GM12878 (cell line): ENCODE results near the gene TMEM17. TPM values are rescaled to one million over a fixed set of nuclear protein-coding genes. Genes with fewer than 3 reads are reported as not detected.

Source experiments
- ATAC-seq: fragments of 200-7000 bp; cut with Tn5 transposase; 3 replicates; pipeline ENCODE4 v1.9.1; 2020; ENCODE audit warnings: mild to moderate bottlenecking, moderate library complexity
- BruUV-seq: library from RNA; stranded (reverse); fragments of 400-500 nt; replicated peaks from 2 replicates; lab custom pipeline; 2021; lab: Mats Ljungman, UMichigan
- CTCF ChIA-PET: fragments of 300-600 bp; sonication (Branson Sonifier 250); formaldehyde crosslinking; extraction: SDS; loops from one replicate; lab custom pipeline; 2021; ENCODE audit warnings: inconsistent platforms; lab: Yijun Ruan, JAX
- POLR2A ChIA-PET: fragments of 350-600 bp; formaldehyde crosslinking; extraction: SDS; loops from one replicate; lab custom pipeline; 2021; ENCODE audit warnings: inconsistent platforms; lab: Charles Lee
- RAD21 ChIA-PET: fragments of 300-600 bp; sonication (Branson Sonifier 250); formaldehyde crosslinking; loops from one replicate; lab custom pipeline; 2023; ENCODE audit warnings: antibody characterized with exemption; ENCODE audit not compliant: unreplicated experiment; lab: Charles Lee
- SMC1A ChIA-PET: fragments of 300-600 bp; sonication (Branson Sonifier 250); formaldehyde crosslinking; loops from one replicate; lab custom pipeline; 2023; ENCODE audit not compliant: unreplicated experiment, uncharacterized antibody; lab: Charles Lee
- DNase-seq: peaks from one replicate; pipeline ENCODE4 v3.0.0-alpha.2; 2011; ENCODE audit warnings: low read depth, low spot score
- FAIRE-seq: peaks from 3 replicates; lab custom pipeline; 2011; peaks lifted over from hg19 to GRCh38; lab: Jason Lieb, UNC
- H2AFZ ChIP-seq: 2 replicates; pipeline ENCODE4 v1.6.0; 2011; ENCODE audit warnings: low read depth, low read length, control low read depth; ENCODE audit not compliant: control insufficient read depth
- H3K27ac ChIP-seq: 2 replicates; pipeline ENCODE4 v1.5.1; 2011; ENCODE audit warnings: control low read depth; ENCODE audit not compliant: control insufficient read depth, insufficient read depth
- H3K27me3 ChIP-seq, 2 experiments: replicated peaks in 1 of 2; 2 replicates each; pipeline versions ENCODE4 v1.6.0 to v1.6.1; 2011; ENCODE audit warnings: low read length in 1 of 2; ENCODE audit not compliant: control insufficient read depth in 2 of 2, insufficient read depth in 2 of 2
- H3K36me3 ChIP-seq, 2 experiments: 2 replicates each; pipeline ENCODE4 v1.5.1; 2011; ENCODE audit warnings: low read length in 1 of 2; ENCODE audit not compliant: control insufficient read depth in 2 of 2, insufficient read depth in 2 of 2
- H3K4me1 ChIP-seq: 2 replicates; pipeline ENCODE4 v1.6.1; 2011; ENCODE audit warnings: mild to moderate bottlenecking, low read length, moderate library complexity, mixed read lengths; ENCODE audit not compliant: control insufficient read depth, insufficient read depth
- H3K4me2 ChIP-seq: 2 replicates; pipeline ENCODE4 v1.6.0; 2011; ENCODE audit warnings: control low read depth; ENCODE audit not compliant: control insufficient read depth, insufficient read depth
- H3K4me3 ChIP-seq: fragments of 200-600 bp; sonication (generic); 2 replicates; pipeline ENCODE4 v1.5.1; 2016
- H3K79me2 ChIP-seq: 2 replicates; pipeline ENCODE4 v1.6.0; 2011; ENCODE audit warnings: low read length; ENCODE audit not compliant: control insufficient read depth, insufficient read depth
- H3K9ac ChIP-seq: 2 replicates; pipeline ENCODE4 v1.8.0; 2011; ENCODE audit warnings: low read length, control low read depth, mixed read lengths; ENCODE audit not compliant: control insufficient read depth, insufficient read depth
- H3K9me3 ChIP-seq: replicated peaks from 3 replicates; pipeline ENCODE4 v1.5.1; 2011; ENCODE audit warnings: mild to moderate bottlenecking, low read length; ENCODE audit not compliant: control insufficient read depth, insufficient read depth
- H4K20me1 ChIP-seq: 2 replicates; pipeline ENCODE4 v1.6.0; 2011; ENCODE audit not compliant: control insufficient read depth, insufficient read depth
- EP300 ChIP-seq, 2 experiments: fragments of 150-350 bp in 1 of 2; IDR thresholded peaks; 2 replicates each; pipeline ENCODE4 v1.6.1; 2011 to 2012; ENCODE audit warnings: low read depth in 2 of 2, low read length in 2 of 2, borderline replicate concordance in 1 of 2, improper control_type of control experiment in 1 of 2, inconsistent platforms in 1 of 2; ENCODE audit not compliant: control insufficient read depth in 1 of 2
- HDAC6 ChIP-seq: fragments of 200-600 bp; sonication (generic); IDR thresholded peaks from one replicate; pipeline ENCODE4 v1.8.0; 2017; ENCODE audit warnings: antibody characterized with exemption; ENCODE audit not compliant: unreplicated experiment
- KAT2A ChIP-seq: conservative IDR thresholded peaks from 2 replicates; pipeline ENCODE4 v1.6.1; 2011; ENCODE audit warnings: low read depth, low read length; ENCODE audit not compliant: control insufficient read depth
- NFYA ChIP-seq: IDR thresholded peaks from 2 replicates; pipeline ENCODE4 v1.6.1; 2011; ENCODE audit warnings: low read depth, mild to moderate bottlenecking, low read length, improper control_type of control experiment, borderline replicate concordance
- NR2C1 ChIP-seq: fragments of 450-650 bp; IDR thresholded peaks from 2 replicates; pipeline ENCODE4 v1.6.1; 2017; ENCODE audit warnings: antibody characterized with exemption, mild to moderate bottlenecking, moderate library complexity
- POLR2AphosphoS2 ChIP-seq: IDR thresholded peaks from 2 replicates; pipeline ENCODE4 v1.6.1; 2011; ENCODE audit warnings: low read depth, mild to moderate bottlenecking, low read length, improper control_type of control experiment, moderate library complexity
- SMARCA5 ChIP-seq: fragments of 450-650 bp; IDR thresholded peaks from 2 replicates; pipeline ENCODE4 v1.6.1; 2017; ENCODE audit warnings: mild to moderate bottlenecking
- SP1 ChIP-seq: IDR thresholded peaks from one replicate; pipeline ENCODE4 v1.6.1; 2011; ENCODE audit warnings: low read depth, low read length
- SREBF2 ChIP-seq: IDR thresholded peaks from 2 replicates; pipeline ENCODE4 v1.6.1; 2012; ENCODE audit warnings: mild to moderate bottlenecking, low read length
- TAF1 ChIP-seq: IDR thresholded peaks from 2 replicates; pipeline ENCODE4 v1.6.1; 2011; ENCODE audit warnings: mild to moderate bottlenecking, low read depth, low read length, borderline replicate concordance
- TCF3 ChIP-seq: IDR thresholded peaks from 2 replicates; pipeline ENCODE4 v1.6.1; 2012; ENCODE audit warnings: low read depth, mild to moderate bottlenecking, low read length, borderline replicate concordance; ENCODE audit not compliant: insufficient read depth
- ZZZ3 ChIP-seq: IDR thresholded peaks from 2 replicates; pipeline ENCODE4 v1.6.1; 2011; ENCODE audit warnings: low read depth; ENCODE audit not compliant: control insufficient read depth, insufficient read length
- WGBS: methylation state at CpG from one replicate; pipeline ENCODE4 v1.1.6; 2016; ENCODE audit warnings: low lambda C conversion rate; ENCODE audit not compliant: insufficient replicate concordance, insufficient coverage; ENCODE audit errors: missing lambda C conversion rate; 5-methylcytosine and 5-hydroxymethylcytosine counted together
- in situ Hi-C: fragments of 300-500 bp; cut with MboI; formaldehyde crosslinking; loops from 9 replicates; pipeline ENCODE4 v1.14.3; 2018; ENCODE audit warnings: mixed read lengths
- intact Hi-C: fragments of 100-400 bp; cut with micrococcal nuclease; formaldehyde crosslinking; loops from one replicate; pipeline ENCODE4 v1.14.2; 2022; ENCODE audit not compliant: unreplicated experiment
- polyA plus RNA-seq, 11 experiments: library from polyadenylated mRNA; depleted of rRNA in 4 of 11; unstranded in 6 of 11; stranded (reverse) in 5 of 11; fragments of >200 nt; fragmentation: Nextera tagmentation in 4 of 11; fragmentation: Illumina TruSeq in 1 of 11; extraction: Ambion mirVana in 4 of 11; extraction: Trizol in 1 of 11; gene quantifications; 1 replicate in 1 of 11; 2 replicates in 10 of 11; pipeline versions ENCODE4 v1.2.1 to v1.2.3, GENCODE V29; 2011 to 2016; ENCODE audit warnings: inconsistent platforms in 2 of 11, missing spikeins in 2 of 11, low read depth in 1 of 11
- total RNA-seq, 4 experiments: library from RNA; depleted of rRNA in 3 of 4; stranded (reverse); fragments of >200 nt in 3 of 4; fragmentation: Illumina TruSeq in 1 of 4; extraction: Trizol in 1 of 4; gene quantifications; 2 replicates each; pipeline versions ENCODE4 v1.2.1 to v1.2.3, GENCODE V29; 2013 to 2021
- TF ChIP-seq, protein P1 (sequence below): IDR thresholded peaks from 2 replicates; pipeline ENCODE4 v1.6.1; 2011; ENCODE audit warnings: low read depth, low read length, improper control_type of control experiment, borderline replicate concordance

TMEM17 gene
- total and polyA plus RNA-seq, 10 of the 15 experiments (the other 5 are each of a cell fraction or from before 2014, with no cell fraction given), result 0.87 to 2.6 (median 1.4) TPM

DNA sequence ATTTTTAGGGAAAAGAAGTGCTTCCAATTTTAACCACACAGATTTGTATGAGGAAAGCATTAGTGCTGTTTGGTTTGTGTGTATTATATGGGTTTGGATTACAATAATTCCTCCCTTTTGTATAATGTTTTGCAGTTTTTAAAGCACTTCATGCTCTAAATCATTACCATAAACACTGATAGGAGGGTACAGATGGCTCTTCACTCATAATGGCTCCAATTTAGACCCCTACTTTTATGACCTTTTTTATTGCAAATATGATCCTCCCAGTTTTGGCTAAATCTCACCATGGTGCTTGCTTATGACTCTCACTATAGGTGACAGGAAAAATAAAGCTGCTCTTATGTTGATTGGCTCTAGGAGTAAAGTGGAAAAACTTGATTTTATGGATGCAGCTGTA lies 23.8 kb upstream of the TMEM17 start:
- FAIRE-seq (no peak), ATAC-seq (no peak), DNase-seq (no peak)
- H3K4me2 ChIP-seq, result no peak overlapping the region
- ChIA-PET CTCF (no interaction called here), SMC1A (interaction anchor here (1.1 kb wide), 1 partner anchor 11 kb away, joined by 4 read pairs; no protein-coding TSS in a partner anchor), RAD21 (no interaction called here), POLR2A (no interaction called here)
- H3K27me3 ChIP-seq, result no peaks in the 10 kb centered on the region; a peak in 1 of 4 replicates
- H3K79me2 ChIP-seq, result no peaks in the 10 kb centered on the region
- TF ChIP-seq ZZZ3 (no peak), HDAC6 (no peak), POLR2AphosphoS2 (no peak), KAT2A (no peak)
- H3K36me3 ChIP-seq, result no peaks in the 10 kb centered on the region
- no TSS peak for BruUV-seq
- intact Hi-C loops, result no loop called here
- no peak overlapping the region for H3K9ac ChIP-seq
- no peaks in the 10 kb centered on the region; the same call in 1 of the 3 replicates for H3K9me3 ChIP-seq
- in situ Hi-C loops, result no loop called here
- H3K27ac ChIP-seq, result no peak overlapping the region
- H3K4me1 ChIP-seq, result no peaks in the 10 kb centered on the region
- H2AFZ ChIP-seq, result no peak overlapping the region
- H4K20me1 ChIP-seq, result no peaks in the 10 kb centered on the region
- H3K4me3 ChIP-seq, result no peak overlapping the region

DNA sequence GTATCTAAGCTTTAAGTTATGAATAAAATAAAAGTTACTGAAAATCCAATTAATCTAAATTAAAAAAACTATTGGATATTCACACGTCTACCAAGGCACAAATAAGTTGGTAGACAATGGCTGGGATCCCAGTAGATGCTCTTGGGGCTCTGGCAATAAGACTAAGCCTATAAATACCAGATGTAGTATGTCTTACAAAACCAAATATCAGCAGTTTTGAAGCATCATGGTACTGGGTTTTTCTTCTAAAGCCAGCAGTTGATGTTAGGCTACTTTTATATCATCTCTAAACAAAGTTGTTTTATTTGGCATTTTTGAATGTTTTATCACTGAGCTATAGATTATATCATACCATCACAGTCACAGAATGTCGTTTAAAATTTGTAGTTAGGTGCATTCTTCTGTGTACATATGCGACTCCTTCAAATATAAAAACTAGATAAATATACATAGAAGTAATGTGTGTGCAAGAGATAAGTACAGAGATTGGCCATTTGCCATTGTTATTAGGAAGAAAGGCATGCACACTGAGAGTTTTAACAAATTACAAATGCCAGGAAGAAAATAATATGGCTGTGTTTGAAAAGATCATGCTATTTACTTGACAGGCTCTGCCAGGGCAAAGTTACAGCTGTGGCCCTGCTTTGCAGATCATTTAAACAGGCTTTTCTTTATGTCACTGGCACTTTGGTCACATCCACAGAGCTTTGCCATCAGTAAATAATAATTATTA lies 21.6 kb upstream of the TMEM17 start:
- ATAC-seq (no peak), FAIRE-seq (no peak), DNase-seq (no peak)
- no peaks in the 10 kb centered on the region for H4K20me1 ChIP-seq
- ChIA-PET POLR2A (no interaction called here), CTCF (interaction anchor here (0.8 to 0.9 kb wide), 2 partner anchors 36 to 247 kb away, joined by 3 read pairs; no protein-coding TSS in a partner anchor), RAD21 (no interaction called here), SMC1A (interaction anchor here (0.7 to 1.3 kb wide), 3 partner anchors 11 to 70 kb away, joined by 3 read pairs; no protein-coding TSS in a partner anchor)
- H3K79me2 ChIP-seq, result no peaks in the 10 kb centered on the region
- no peak overlapping the region for H3K9ac ChIP-seq
- H3K9me3 ChIP-seq, result no peaks in the 10 kb centered on the region; the same call in 2 of the 3 replicates
- H3K4me3 ChIP-seq, result no peak overlapping the region
- no peak overlapping the region for H3K4me2 ChIP-seq
- no TSS peak for BruUV-seq
- intact Hi-C loops, result no loop called here
- no peaks in the 10 kb centered on the region for H3K36me3 ChIP-seq
- in situ Hi-C loops, result no loop called here
- H2AFZ ChIP-seq, result no peak overlapping the region
- 35% methylated on average over 3 of the region's 3 CpGs for WGBS
- TF ChIP-seq TAF1 (no peak), TCF3 (no peak), EP300 (IDR thresholded peaks at IDR 0.05; ENCODE audit: borderline replicate concordance in 1 of 2, control insufficient read depth in 1 of 2, low read depth in 2 of 2, low read length in 2 of 2) (no peak), NR2C1 (no peak), SMARCA5 (no peak), SREBF2 (no peak), NFYA (no peak), SP1 (no peak)
- TF ChIP-seq, protein P1, sequence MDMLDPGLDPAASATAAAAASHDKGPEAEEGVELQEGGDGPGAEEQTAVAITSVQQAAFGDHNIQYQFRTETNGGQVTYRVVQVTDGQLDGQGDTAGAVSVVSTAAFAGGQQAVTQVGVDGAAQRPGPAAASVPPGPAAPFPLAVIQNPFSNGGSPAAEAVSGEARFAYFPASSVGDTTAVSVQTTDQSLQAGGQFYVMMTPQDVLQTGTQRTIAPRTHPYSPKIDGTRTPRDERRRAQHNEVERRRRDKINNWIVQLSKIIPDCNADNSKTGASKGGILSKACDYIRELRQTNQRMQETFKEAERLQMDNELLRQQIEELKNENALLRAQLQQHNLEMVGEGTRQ, result no peak
- H3K27me3 ChIP-seq, result no peaks in the 10 kb centered on the region; a peak in 1 of 4 replicates
- H3K27ac ChIP-seq, result no peak overlapping the region
- H3K4me1 ChIP-seq, result no peaks in the 10 kb centered on the region
